HG03175 (cell line): ENCODE results near the gene LRRC14B.
"Not testable (repeated sequence)": the region's sequence is repeated elsewhere in the genome, so short reads cannot be mapped to it uniquely, and the experiment has no call there.

Experiments used
- ATAC-seq: cut with Tn5 transposase; IDR thresholded peaks from one replicate; pipeline ENCODE4 v1.9.1; 2021; ENCODE audit warnings: mild to moderate bottlenecking, moderate library complexity; ENCODE audit not compliant: unreplicated experiment

LRRC14B gene

GRCh38 chr5:204966-205670, 13.8 kb downstream of the LRRC14B start:
- ATAC-seq = no peak

DNA sequence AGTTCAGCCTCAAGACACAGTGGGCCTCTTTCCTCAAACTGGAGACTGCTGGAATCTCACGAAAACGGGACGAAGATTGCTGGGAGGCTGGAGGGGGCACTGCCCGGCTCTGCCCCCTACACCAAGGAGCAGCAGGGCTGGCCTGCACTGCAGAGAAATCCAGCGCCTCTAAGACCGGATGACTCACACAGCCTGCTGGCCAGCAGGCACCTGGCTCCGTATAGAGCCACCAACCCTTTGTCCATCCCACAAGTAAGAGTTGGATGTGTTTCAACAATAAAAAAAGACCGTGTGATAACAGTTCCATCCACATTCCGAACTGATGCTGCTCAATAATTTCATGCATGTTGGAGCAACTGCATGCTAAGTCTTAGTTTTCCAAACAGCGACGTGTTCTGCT, 15.1 kb downstream of the LRRC14B start:
- ATAC-seq = no peak

GRCh38 chr5:206927-207536, 15.7 kb downstream of the LRRC14B start:
- no peak for ATAC-seq

DNA sequence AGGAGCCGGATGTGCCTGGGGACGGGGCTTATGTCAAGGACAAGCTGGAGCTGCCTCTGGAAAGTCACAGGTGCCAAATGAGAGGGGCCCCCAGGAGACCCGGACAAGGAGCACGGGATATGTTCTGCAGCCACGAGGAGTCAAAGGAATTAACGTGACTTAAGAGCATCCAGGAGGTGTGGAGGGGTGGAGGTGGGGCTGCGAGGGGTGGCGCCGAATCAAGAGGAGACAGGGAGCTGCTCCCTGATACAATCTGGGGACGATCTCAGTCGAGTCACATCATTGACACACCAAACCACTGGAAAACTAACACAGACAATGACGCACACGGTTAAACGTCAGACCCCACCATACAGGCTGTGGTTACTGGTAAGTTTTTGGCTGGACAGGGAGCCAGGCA, 16.3 kb downstream of the LRRC14B start:
- ATAC-seq = no peak

GRCh38 chr5:208449-209114, 17.3 kb downstream of the LRRC14B start:
- no peak for ATAC-seq

- ATAC-seq = no peak
Observed at GRCh38 chr5:213803-214395, 22.6 kb downstream of the LRRC14B start.

- ATAC-seq = not testable (repeated sequence)
Observed at GRCh38 chr5:215256-215655, 24.0 kb downstream of the LRRC14B start.

GRCh38 chr5:216076-216475, 24.8 kb downstream of the LRRC14B start:
- not testable (repeated sequence) for ATAC-seq

DNA sequence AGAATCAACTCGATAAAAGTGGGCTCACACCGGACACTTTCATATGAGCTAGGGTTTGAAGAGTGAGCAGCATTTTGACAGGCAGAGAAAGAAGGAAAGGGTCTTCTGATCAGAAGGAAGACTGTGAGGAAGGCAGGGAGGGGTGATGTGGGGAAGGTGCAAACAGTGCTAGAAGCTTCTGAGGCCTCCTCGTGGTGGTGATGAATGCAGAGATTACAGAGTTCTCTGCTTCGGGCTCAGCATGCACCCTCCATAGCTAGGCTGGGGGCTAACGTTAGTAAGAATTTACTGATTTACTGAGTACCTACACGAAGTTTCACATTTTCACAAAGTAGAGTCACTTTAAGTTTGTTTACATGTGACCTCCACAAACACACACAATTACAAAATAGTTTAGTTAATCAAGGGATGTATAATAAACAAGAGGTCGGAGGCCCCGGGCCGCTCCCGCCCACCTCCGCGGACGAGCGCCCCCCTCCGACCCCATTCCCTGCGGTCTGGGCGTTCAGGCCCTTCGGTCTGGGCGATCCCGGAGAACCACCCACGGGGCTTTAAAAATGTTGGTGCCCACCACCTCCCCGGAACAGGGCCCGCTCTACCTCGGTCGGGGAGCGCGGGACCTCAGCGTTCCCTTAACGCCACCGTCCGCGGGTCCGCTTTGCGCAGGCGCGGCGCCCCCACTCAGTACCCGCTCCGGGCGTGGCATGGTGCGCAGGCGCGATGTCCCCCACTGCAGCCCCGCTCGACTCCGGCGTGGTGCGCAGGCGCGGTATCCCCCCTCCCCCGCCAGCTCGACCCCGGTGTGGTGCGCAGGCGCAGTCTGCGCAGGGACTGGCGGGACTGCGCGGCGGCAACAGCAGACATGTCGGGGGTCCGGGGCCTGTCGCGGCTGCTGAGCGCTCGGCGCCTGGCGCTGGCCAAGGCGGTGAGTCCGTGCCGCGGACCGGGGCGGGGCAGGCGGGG, 26.5 kb downstream of the LRRC14B start, which contains the start of the genes CCDC127 and SDHA:
Gene CCDC127, minus strand, starts transcription at position 660 of the 963 bp plus-strand sequence. CDS start 1,304 bp downstream, outside the sequence.
Gene SDHA, plus strand, starts transcription at position 827 of the 963 bp plus-strand sequence. Its CDS starts 36 bp downstream, at position 863.
- ATAC-seq = peak; percentile 79

DNA sequence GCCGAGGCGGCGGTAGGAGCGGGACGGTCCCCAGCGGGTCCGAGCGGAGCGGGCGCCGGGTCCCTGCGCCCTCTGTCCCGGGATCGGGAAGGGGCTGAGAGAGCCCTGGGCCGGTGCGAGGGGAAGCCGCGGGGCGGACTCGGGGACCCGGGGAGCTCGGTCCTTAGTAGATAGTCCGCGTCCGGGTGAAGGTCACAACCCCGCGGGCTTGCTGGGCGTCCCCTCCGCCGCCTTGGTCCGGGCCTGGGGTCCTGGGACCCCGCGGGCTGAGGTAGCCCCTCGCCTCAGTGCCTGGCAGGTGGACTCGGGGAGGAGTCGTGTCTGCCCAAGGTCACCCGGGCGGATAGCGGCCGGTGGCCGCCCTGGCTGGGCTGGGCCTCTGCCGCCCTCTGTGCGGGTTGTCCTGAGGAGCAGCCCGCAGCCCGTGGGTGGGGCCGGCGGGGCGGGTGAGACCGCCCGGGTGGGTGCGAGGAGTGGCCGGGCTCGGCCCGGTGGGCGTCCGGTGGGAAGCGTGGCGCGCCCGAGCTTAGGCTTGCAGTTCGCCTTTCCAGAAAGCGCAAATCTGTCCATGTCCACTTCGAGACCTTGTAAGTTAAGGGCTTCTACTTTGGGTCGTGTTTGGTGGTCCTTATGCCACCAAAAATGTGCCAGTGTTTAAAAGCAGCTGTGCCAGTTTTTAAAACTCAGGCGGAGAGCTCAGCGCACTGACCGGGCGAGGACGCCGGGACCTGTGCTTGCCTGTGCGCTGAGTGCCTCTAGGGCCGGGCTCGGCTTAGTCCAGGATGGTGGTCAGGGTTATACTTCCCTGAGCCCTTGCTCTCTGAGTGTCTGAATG, 27.4 kb downstream of the LRRC14B start:
- peak; percentile 23 for ATAC-seq

DNA sequence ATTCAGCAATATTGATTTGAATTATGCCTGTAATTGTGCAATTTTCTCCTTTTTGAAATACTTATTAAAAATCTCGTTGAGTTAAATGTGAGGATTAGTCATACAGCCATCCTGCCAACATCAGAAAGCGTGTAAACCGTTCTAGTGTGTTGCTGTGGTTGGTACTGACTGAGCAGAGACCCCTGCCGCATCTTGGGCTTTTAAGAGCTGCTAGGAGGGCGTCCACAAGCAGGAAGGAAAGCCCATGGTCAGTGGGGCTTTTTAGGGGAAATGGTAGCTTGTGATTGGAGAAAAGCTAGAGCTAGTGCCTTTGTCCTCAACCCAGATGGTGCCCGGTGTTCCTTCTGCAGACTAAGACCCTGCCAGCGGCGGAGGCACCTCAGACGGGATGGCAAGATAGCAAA, 28.2 kb downstream of the LRRC14B start:
- ATAC-seq = no peak

- ATAC-seq = peak; percentile 23
Observed at GRCh38 chr5:219991-220390, 28.7 kb downstream of the LRRC14B start.

GRCh38 chr5:222951-223715, 31.8 kb downstream of the LRRC14B start:
- ATAC-seq = not testable (repeated sequence)

DNA sequence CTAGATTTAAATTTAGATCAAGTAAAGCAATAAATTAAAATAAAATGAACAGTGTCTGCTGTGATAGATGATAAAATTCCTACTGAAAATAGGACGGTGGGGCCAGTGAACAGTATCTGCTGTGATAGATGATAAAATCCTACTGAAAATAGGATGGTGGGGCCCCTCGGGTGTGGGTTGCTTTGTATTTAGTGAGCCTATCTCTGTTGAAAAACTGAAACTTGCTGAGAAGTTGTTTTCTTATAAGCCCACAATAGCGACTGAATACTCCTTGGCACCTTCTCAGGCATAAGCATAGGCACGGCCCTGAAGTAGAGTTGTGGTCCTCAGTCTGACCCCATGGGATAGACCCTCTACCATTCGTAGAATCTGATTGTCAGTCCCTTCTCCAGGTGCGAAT, 32.5 kb downstream of the LRRC14B start:
- ATAC-seq = no peak

- no peak for ATAC-seq
Observed at GRCh38 chr5:225334-225733, 34.0 kb downstream of the LRRC14B start.

GRCh38 chr5:227375-227774, 36.1 kb downstream of the LRRC14B start:
- not testable (repeated sequence) for ATAC-seq

- no peak for ATAC-seq
Observed at GRCh38 chr5:228886-229285, 37.6 kb downstream of the LRRC14B start.

- ATAC-seq = no peak
Observed at GRCh38 chr5:230711-231110, 39.4 kb downstream of the LRRC14B start.

DNA sequence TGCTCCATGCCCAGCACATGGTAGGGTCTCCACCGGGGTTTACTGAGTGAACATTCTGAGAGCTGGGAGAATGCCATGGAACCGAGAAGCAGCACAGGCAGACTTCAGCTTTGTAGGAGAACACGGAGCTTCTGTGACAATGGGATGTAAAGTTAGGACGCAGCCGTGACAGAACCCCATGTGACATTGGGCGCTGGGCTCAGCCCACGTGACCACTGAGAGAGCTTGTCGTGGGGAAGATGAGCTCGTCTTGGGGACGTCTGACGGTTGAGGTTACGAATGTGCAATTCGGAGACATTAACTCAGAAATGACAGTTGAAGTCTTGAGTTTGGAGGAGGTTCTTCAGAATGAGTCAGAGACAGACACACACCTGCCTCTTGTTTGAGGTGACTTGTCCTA, 40.4 kb downstream of the LRRC14B start:
- ATAC-seq = no peak
